GM23338 (cell line): Measurements from ENCODE around the gene CLEC3A. TPM values are rescaled to one million over a fixed set of nuclear protein-coding genes. Genes with fewer than 3 reads are reported as not detected.

ENCODE experiments used
- ATAC-seq: fragments of 200-7000 bp; cut with Tn5 transposase; 3 replicates; pipeline ENCODE4 v1.9.1; 2020
- DNase-seq: peaks from one replicate; pipeline ENCODE4 v3.0.0-alpha.2; 2015; ENCODE audit warnings: low spot score
- H2AFZ ChIP-seq: fragments of 200-600 bp; sonication (generic); 2 replicates; pipeline ENCODE4 v1.8.0; 2016; ENCODE audit warnings: antibody characterized with exemption, mild to moderate bottlenecking, moderate library complexity
- H3F3A ChIP-seq: fragments of 200-600 bp; sonication (generic); replicated peaks from 2 replicates; pipeline ENCODE4 v1.8.0; 2017; ENCODE audit warnings: antibody characterized with exemption, mixed run types, low read depth
- H3K27ac ChIP-seq: fragments of 200-600 bp; sonication (generic); 2 replicates; pipeline ENCODE4 v1.6.1; 2016; ENCODE audit warnings: low read depth
- H3K27me3 ChIP-seq: fragments of 200-600 bp; sonication (generic); 2 replicates; pipeline ENCODE4 v1.8.0; 2016; ENCODE audit warnings: mild to moderate bottlenecking, mixed run types, moderate library complexity; ENCODE audit not compliant: insufficient read depth
- H3K36me3 ChIP-seq: fragments of 200-600 bp; sonication (generic); 2 replicates; pipeline ENCODE4 v1.8.0; 2016; ENCODE audit warnings: mild to moderate bottlenecking; ENCODE audit not compliant: insufficient read depth
- H3K4me1 ChIP-seq: fragments of 200-600 bp; sonication (generic); 2 replicates; pipeline ENCODE4 v1.8.0; 2016; ENCODE audit warnings: mild to moderate bottlenecking, moderate library complexity; ENCODE audit not compliant: insufficient read depth
- H3K4me2 ChIP-seq: fragments of 200-600 bp; sonication (generic); 2 replicates; pipeline ENCODE4 v1.7.1; 2017; ENCODE audit warnings: mixed run types
- H3K4me3 ChIP-seq: fragments of 200-600 bp; sonication (generic); 2 replicates; pipeline ENCODE4 v1.6.1; 2016; ENCODE audit warnings: mixed run types
- H3K79me2 ChIP-seq: fragments of 200-600 bp; sonication (generic); replicated peaks from 2 replicates; pipeline ENCODE4 v1.8.0; 2017; ENCODE audit warnings: mild to moderate bottlenecking; ENCODE audit not compliant: insufficient read depth
- H3K9me2 ChIP-seq: fragments of 200-600 bp; sonication (generic); 2 replicates; pipeline ENCODE4 v1.8.0; 2017; ENCODE audit not compliant: insufficient read depth
- H4K20me1 ChIP-seq: fragments of 200-600 bp; sonication (generic); replicated peaks from 2 replicates; pipeline ENCODE4 v1.8.0; 2017; ENCODE audit warnings: mild to moderate bottlenecking; ENCODE audit not compliant: insufficient read depth
- H3K27ac Mint-ChIP-seq: 2 replicates; pipeline ENCODE4 v1.8.0; 2020; ENCODE audit warnings: inconsistent platforms, mild to moderate bottlenecking, moderate library complexity, mixed read lengths
- H3K27me3 Mint-ChIP-seq: 3 replicates; pipeline ENCODE4 v1.8.0; 2022; ENCODE audit warnings: low read depth, mild to moderate bottlenecking, moderate library complexity, mixed read lengths, inconsistent platforms; ENCODE audit not compliant: insufficient read depth, poor library complexity
- H3K36me3 Mint-ChIP-seq: 3 replicates; pipeline ENCODE4 v1.8.0; 2021; ENCODE audit warnings: low read depth, mild to moderate bottlenecking, inconsistent platforms, moderate library complexity, mixed read lengths
- H3K4me1 Mint-ChIP-seq: 3 replicates; pipeline ENCODE4 v1.8.0; 2020; ENCODE audit warnings: mild to moderate bottlenecking, inconsistent platforms, mixed read lengths
- H3K4me3 Mint-ChIP-seq: 3 replicates; pipeline ENCODE4 v1.8.0; 2021; ENCODE audit warnings: moderate library complexity, mild to moderate bottlenecking, inconsistent platforms, mixed read lengths
- H3K9me3 Mint-ChIP-seq: 3 replicates; pipeline ENCODE4 v1.8.0; 2020; ENCODE audit warnings: moderate library complexity, mild to moderate bottlenecking, inconsistent platforms, mixed read lengths
- CREB1 ChIP-seq: fragments of 250-450 bp; sonication (Bioruptor Pico); IDR thresholded peaks from 2 replicates; pipeline ENCODE4 v1.5.0; 2020; ENCODE audit warnings: low read depth, mild to moderate bottlenecking, moderate library complexity
- EZH2 ChIP-seq: fragments of 200-600 bp; sonication (generic); IDR thresholded peaks from one replicate; pipeline ENCODE4 v1.8.0; 2017; ENCODE audit warnings: antibody characterized with exemption, mild to moderate bottlenecking, low read depth; ENCODE audit not compliant: unreplicated experiment
- EZH2phosphoT487 ChIP-seq: fragments of 200-600 bp; sonication (generic); IDR thresholded peaks from one replicate; pipeline ENCODE4 v1.8.1; 2018; ENCODE audit warnings: antibody characterized with exemption; ENCODE audit not compliant: unreplicated experiment
- NANOG ChIP-seq: IDR thresholded peaks from 2 replicates; pipeline ENCODE4 v1.6.1; 2016; ENCODE audit warnings: antibody characterized with exemption, borderline replicate concordance
- POLR2AphosphoS5 ChIP-seq: IDR thresholded peaks from 2 replicates; pipeline ENCODE4 v1.6.1; 2016; ENCODE audit warnings: antibody characterized with exemption, low read depth
- STAT1 ChIP-seq: IDR thresholded peaks from one replicate; pipeline ENCODE4 v1.6.1; 2016; ENCODE audit warnings: antibody characterized with exemption; ENCODE audit not compliant: unreplicated experiment
- ZNF114 ChIP-seq: fragments of 250-450 bp; sonication (Bioruptor Pico); IDR thresholded peaks from 2 replicates; pipeline ENCODE4 v1.5.0; 2020; ENCODE audit warnings: mild to moderate bottlenecking, moderate library complexity
- ZNF331 ChIP-seq: fragments of 250-450 bp; sonication (Bioruptor Pico); IDR thresholded peaks from 2 replicates; pipeline ENCODE4 v1.5.0; 2020; ENCODE audit warnings: low read depth, mild to moderate bottlenecking, moderate library complexity
- polyA plus RNA-seq: library from polyadenylated mRNA; unstranded; fragments of >200 nt; fragmentation: Nextera tagmentation; extraction: Ambion mirVana; gene quantifications from 2 replicates; pipeline ENCODE4 v1.2.1, GENCODE V29; 2016
- total RNA-seq: library from RNA; depleted of rRNA; stranded (reverse); fragments of >200 nt; shearing (Covaris generic); gene quantifications from 2 replicates; pipeline ENCODE4 v1.2.3, GENCODE V29; 2014
- TF ChIP-seq, protein P1 (sequence below): IDR thresholded peaks from 2 replicates; pipeline ENCODE4 v1.6.1; 2016; ENCODE audit warnings: antibody characterized with exemption
- TF ChIP-seq, protein P2 (sequence below): fragments of 250-450 bp; sonication (Bioruptor Pico); IDR thresholded peaks from 2 replicates; pipeline ENCODE4 v1.5.0; 2020; ENCODE audit warnings: mild to moderate bottlenecking, moderate library complexity
- TF ChIP-seq, protein P3 (sequence below): IDR thresholded peaks from one replicate; pipeline ENCODE4 v1.6.1; 2018; ENCODE audit warnings: antibody characterized with exemption; ENCODE audit not compliant: unreplicated experiment
- TF ChIP-seq, protein P4 (sequence below), 2 experiments: fragments of 200-600 bp in 1 of 2; sonication (generic) in 1 of 2; conservative IDR thresholded peaks; 2 replicates each; pipeline versions ENCODE4 v1.5.1 to v1.6.1; 2016 to 2017; ENCODE audit warnings: antibody characterized with exemption in 2 of 2, low read depth in 2 of 2, mild to moderate bottlenecking in 2 of 2, moderate library complexity in 1 of 2

Gene CLEC3A
- total and polyA plus RNA-seq, 2 experiments from 2014 or later: not detected

DNA sequence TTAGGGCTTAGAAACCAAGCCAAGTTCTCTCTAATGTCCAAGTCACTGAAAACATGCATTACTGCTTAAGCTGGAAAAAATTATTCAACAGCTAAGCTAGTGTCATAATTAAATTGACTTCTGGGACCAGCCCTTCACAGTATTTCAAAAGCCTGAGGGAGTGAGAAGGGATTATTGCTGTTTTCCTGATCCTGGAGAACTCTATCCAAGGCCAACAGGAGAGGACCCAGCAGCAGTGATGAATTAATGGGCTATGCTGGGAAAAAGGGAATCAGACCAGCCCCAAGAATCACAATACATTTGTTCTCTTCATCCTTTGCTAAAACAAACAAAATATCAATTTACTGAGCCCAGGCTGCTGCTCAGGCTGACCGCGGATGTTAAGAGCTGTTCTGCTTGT lies 34.5 kb upstream of the CLEC3A start (continued):
- TF ChIP-seq, protein P1, sequence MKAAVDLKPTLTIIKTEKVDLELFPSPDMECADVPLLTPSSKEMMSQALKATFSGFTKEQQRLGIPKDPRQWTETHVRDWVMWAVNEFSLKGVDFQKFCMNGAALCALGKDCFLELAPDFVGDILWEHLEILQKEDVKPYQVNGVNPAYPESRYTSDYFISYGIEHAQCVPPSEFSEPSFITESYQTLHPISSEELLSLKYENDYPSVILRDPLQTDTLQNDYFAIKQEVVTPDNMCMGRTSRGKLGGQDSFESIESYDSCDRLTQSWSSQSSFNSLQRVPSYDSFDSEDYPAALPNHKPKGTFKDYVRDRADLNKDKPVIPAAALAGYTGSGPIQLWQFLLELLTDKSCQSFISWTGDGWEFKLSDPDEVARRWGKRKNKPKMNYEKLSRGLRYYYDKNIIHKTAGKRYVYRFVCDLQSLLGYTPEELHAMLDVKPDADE: no peak
- TF ChIP-seq EZH2phosphoT487 (no peak), POLR2AphosphoS5 (no peak), ZNF114 (CRISPR knock-in tag) (no peak), NANOG (no peak)
- TF ChIP-seq, protein P2, sequence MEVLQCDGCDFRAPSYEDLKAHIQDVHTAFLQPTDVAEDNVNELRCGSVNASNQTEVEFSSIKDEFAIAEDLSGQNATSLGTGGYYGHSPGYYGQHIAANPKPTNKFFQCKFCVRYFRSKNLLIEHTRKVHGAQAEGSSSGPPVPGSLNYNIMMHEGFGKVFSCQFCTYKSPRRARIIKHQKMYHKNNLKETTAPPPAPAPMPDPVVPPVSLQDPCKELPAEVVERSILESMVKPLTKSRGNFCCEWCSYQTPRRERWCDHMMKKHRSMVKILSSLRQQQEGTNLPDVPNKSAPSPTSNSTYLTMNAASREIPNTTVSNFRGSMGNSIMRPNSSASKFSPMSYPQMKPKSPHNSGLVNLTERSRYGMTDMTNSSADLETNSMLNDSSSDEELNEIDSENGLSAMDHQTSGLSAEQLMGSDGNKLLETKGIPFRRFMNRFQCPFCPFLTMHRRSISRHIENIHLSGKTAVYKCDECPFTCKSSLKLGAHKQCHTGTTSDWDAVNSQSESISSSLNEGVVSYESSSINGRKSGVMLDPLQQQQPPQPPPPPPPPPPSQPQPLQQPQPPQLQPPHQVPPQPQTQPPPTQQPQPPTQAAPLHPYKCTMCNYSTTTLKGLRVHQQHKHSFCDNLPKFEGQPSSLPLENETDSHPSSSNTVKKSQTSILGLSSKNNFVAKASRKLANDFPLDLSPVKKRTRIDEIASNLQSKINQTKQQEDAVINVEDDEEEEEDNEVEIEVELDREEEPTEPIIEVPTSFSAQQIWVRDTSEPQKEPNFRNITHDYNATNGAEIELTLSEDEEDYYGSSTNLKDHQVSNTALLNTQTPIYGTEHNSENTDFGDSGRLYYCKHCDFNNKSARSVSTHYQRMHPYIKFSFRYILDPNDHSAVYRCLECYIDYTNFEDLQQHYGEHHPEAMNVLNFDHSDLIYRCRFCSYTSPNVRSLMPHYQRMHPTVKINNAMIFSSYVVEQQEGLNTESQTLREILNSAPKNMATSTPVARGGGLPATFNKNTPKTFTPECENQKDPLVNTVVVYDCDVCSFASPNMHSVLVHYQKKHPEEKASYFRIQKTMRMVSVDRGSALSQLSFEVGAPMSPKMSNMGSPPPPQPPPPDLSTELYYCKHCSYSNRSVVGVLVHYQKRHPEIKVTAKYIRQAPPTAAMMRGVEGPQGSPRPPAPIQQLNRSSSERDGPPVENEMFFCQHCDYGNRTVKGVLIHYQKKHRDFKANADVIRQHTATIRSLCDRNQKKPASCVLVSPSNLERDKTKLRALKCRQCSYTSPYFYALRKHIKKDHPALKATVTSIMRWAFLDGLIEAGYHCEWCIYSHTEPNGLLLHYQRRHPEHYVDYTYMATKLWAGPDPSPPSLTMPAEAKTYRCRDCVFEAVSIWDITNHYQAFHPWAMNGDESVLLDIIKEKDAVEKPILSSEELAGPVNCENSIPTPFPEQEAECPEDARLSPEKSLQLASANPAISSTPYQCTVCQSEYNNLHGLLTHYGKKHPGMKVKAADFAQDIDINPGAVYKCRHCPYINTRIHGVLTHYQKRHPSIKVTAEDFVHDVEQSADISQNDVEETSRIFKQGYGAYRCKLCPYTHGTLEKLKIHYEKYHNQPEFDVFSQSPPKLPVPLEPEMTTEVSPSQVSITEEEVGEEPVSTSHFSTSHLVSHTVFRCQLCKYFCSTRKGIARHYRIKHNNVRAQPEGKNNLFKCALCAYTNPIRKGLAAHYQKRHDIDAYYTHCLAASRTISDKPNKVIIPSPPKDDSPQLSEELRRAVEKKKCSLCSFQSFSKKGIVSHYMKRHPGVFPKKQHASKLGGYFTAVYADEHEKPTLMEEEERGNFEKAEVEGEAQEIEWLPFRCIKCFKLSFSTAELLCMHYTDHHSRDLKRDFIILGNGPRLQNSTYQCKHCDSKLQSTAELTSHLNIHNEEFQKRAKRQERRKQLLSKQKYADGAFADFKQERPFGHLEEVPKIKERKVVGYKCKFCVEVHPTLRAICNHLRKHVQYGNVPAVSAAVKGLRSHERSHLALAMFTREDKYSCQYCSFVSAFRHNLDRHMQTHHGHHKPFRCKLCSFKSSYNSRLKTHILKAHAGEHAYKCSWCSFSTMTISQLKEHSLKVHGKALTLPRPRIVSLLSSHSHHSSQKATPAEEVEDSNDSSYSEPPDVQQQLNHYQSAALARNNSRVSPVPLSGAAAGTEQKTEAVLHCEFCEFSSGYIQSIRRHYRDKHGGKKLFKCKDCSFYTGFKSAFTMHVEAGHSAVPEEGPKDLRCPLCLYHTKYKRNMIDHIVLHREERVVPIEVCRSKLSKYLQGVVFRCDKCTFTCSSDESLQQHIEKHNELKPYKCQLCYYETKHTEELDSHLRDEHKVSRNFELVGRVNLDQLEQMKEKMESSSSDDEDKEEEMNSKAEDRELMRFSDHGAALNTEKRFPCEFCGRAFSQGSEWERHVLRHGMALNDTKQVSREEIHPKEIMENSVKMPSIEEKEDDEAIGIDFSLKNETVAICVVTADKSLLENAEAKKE (CRISPR knock-in tag): no peak

DNA sequence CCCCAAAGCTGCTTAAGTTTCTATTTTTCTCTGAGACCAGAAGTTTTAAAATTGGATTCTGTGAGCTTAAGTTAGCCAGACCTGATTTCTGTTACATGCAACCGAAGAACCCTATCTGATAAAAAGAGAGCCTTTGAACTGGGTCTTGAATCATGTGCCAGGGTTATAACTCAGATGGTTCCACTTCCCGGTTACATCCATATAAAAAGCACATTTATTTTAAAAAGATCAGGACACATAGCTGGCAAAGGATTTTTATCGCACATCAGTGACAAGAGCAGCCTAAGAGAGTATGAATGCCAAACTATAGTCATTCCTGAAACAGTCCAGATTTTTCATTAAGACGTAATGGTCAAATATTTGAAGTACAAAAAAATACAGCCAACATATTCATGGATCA lies 32.5 kb upstream of the CLEC3A start:
- no peaks in the 10 kb centered on the region for H4K20me1 ChIP-seq
- H3K27me3 ChIP-seq: no peaks in the 10 kb centered on the region
- no peak overlapping the region for H3K4me3 Mint-ChIP-seq
- no peaks in the 10 kb centered on the region for H3F3A ChIP-seq
- no peak overlapping the region for H3K4me3 ChIP-seq
- ATAC-seq: no peak
- no peak overlapping the region for H3K27ac Mint-ChIP-seq
- no peak overlapping the region for H3K27ac ChIP-seq
- H3K4me2 ChIP-seq: no peak overlapping the region
- peaks cover 17% of the 10 kb centered on the region for H3K4me1 ChIP-seq
- H3K9me3 Mint-ChIP-seq: peaks cover 47% of the 10 kb centered on the region
- peaks cover 42% of the 10 kb centered on the region for H3K36me3 Mint-ChIP-seq
- H3K27me3 Mint-ChIP-seq: peaks cover 5% of the 10 kb centered on the region
- H2AFZ ChIP-seq: no peak overlapping the region
- no peaks in the 10 kb centered on the region; the same call in 1 of the 2 replicates for H3K36me3 ChIP-seq
- H3K79me2 ChIP-seq: no peaks in the 10 kb centered on the region
- peaks cover 30% of the 10 kb centered on the region for H3K4me1 Mint-ChIP-seq
- H3K9me2 ChIP-seq: peaks cover 8% of the 10 kb centered on the region; the same call in 1 of the 2 replicates
- DNase-seq: no peak
- TF ChIP-seq POLR2AphosphoS5 (no peak), NANOG (no peak), EZH2phosphoT487 (no peak), ZNF114 (CRISPR knock-in tag) (no peak), STAT1 (no peak), EZH2 (no peak), CREB1 (CRISPR knock-in tag) (no peak), ZNF331 (CRISPR knock-in tag) (no peak)
- TF ChIP-seq, protein P3, sequence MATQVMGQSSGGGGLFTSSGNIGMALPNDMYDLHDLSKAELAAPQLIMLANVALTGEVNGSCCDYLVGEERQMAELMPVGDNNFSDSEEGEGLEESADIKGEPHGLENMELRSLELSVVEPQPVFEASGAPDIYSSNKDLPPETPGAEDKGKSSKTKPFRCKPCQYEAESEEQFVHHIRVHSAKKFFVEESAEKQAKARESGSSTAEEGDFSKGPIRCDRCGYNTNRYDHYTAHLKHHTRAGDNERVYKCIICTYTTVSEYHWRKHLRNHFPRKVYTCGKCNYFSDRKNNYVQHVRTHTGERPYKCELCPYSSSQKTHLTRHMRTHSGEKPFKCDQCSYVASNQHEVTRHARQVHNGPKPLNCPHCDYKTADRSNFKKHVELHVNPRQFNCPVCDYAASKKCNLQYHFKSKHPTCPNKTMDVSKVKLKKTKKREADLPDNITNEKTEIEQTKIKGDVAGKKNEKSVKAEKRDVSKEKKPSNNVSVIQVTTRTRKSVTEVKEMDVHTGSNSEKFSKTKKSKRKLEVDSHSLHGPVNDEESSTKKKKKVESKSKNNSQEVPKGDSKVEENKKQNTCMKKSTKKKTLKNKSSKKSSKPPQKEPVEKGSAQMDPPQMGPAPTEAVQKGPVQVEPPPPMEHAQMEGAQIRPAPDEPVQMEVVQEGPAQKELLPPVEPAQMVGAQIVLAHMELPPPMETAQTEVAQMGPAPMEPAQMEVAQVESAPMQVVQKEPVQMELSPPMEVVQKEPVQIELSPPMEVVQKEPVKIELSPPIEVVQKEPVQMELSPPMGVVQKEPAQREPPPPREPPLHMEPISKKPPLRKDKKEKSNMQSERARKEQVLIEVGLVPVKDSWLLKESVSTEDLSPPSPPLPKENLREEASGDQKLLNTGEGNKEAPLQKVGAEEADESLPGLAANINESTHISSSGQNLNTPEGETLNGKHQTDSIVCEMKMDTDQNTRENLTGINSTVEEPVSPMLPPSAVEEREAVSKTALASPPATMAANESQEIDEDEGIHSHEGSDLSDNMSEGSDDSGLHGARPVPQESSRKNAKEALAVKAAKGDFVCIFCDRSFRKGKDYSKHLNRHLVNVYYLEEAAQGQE: no peak
- TF ChIP-seq, protein P4, sequence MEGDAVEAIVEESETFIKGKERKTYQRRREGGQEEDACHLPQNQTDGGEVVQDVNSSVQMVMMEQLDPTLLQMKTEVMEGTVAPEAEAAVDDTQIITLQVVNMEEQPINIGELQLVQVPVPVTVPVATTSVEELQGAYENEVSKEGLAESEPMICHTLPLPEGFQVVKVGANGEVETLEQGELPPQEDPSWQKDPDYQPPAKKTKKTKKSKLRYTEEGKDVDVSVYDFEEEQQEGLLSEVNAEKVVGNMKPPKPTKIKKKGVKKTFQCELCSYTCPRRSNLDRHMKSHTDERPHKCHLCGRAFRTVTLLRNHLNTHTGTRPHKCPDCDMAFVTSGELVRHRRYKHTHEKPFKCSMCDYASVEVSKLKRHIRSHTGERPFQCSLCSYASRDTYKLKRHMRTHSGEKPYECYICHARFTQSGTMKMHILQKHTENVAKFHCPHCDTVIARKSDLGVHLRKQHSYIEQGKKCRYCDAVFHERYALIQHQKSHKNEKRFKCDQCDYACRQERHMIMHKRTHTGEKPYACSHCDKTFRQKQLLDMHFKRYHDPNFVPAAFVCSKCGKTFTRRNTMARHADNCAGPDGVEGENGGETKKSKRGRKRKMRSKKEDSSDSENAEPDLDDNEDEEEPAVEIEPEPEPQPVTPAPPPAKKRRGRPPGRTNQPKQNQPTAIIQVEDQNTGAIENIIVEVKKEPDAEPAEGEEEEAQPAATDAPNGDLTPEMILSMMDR (conservative IDR thresholded peaks at IDR 0.05; ENCODE audit: low read depth in 2 of 2): no peak
